GM13977 (cell line): ENCODE data around the gene MAT2B.
A peak's percentile ranks its signal among the peaks of the same experiment; 100 is the strongest.

ENCODE experiments used
- DNase-seq: peaks from one replicate; pipeline ENCODE4 v3.0.0; 2012; ENCODE audit warnings: low spot score
- in situ Hi-C: fragments of 300-500 bp; cut with MboI; formaldehyde crosslinking; loops from one replicate; pipeline ENCODE4 v1.12.0; 2022; ENCODE audit warnings: low sequenced_read_pairs, low pct_unique_long_range_greater_than_20kb, mixed read lengths, inconsistent platforms; ENCODE audit not compliant: unreplicated experiment
- TF ChIP-seq, protein P1 (sequence below): IDR thresholded peaks from 2 replicates; pipeline ENCODE4 v1.5.1; 2012; ENCODE audit warnings: mild to moderate bottlenecking, control low read depth; ENCODE audit not compliant: insufficient read depth; ENCODE audit errors: extremely low read depth, missing control alignments

MAT2B gene

DNA sequence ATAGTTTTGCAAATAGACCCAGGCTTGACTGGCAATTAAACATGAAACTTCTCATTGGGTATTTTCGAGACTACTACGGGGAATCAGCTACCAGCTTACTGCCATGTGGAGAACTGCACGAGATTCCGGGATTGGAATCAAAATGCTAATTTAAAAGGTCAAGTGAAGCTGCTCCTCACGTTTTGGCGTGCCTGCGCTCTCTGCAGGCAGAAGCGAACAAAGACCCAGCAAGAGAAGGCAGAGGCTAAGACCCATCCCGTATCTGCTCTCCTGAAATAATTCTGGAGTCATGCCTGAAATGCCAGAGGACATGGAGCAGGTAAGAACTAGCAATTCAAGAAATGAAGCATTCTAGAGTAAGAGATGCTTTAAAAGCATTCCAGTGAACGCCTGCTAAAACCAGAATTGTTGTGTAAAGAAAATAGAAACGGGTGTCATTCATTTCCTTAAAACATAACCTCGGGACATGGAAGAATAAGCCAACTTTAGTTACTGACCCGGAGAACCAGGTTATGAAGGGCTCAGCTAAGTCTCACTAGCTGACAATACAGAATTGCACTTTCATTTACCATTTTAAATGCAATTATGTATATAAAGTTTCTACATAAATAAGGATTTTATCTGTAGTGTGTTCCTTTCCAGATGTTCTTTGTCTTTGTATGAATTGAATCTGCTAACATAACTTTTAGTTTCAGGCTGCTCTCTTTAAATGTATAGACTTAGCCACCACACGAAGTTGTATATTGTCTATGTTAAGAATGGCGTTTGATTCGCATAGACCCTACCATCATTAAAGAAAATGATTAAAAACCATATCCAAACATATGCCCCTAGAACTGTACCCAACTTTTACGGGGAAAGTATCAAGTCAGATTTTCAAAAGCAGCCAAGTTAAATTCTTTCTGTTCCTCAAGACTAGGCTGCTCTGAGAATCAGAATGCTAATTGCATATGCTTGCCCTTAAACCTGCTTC, 2.0 kb upstream of the MAT2B start:
- TF ChIP-seq, protein P1, sequence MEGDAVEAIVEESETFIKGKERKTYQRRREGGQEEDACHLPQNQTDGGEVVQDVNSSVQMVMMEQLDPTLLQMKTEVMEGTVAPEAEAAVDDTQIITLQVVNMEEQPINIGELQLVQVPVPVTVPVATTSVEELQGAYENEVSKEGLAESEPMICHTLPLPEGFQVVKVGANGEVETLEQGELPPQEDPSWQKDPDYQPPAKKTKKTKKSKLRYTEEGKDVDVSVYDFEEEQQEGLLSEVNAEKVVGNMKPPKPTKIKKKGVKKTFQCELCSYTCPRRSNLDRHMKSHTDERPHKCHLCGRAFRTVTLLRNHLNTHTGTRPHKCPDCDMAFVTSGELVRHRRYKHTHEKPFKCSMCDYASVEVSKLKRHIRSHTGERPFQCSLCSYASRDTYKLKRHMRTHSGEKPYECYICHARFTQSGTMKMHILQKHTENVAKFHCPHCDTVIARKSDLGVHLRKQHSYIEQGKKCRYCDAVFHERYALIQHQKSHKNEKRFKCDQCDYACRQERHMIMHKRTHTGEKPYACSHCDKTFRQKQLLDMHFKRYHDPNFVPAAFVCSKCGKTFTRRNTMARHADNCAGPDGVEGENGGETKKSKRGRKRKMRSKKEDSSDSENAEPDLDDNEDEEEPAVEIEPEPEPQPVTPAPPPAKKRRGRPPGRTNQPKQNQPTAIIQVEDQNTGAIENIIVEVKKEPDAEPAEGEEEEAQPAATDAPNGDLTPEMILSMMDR: peak; percentile 64
- in situ Hi-C loops: no loop called here
- DNase-seq: peak; percentile 43

GRCh38 chr5:163504079-163504931, 1.1 kb upstream of the MAT2B start:
- in situ Hi-C loops: no loop called here
- DNase-seq: peak; percentile 34
- TF ChIP-seq, protein P1: no peak

DNA sequence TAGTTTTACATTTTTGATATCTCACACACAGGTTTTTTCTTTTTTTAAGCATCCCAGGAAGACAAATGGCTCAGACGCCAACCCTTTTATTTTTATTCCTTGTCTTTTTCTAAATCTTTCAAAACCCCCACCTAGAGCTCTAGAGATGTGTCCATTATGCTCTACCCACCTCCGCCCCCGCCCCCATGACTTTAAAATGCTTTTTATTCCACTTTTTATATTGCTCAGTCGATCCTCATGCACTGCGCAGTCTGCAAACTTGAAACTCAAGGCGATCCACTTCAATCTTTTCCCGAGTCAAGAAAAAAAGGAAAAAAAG, 411 bp upstream of the MAT2B start:
- TF ChIP-seq, protein P1: no peak
- in situ Hi-C loops: no loop called here
- DNase-seq: no peak

- TF ChIP-seq, protein P1: no peak
- no peak for DNase-seq
- in situ Hi-C loops: no loop called here
These were observed 657 bp downstream of the MAT2B start for GRCh38 chr5:163506095-163506457.

- peak; percentile 32 for DNase-seq
- TF ChIP-seq, protein P1: no peak
- in situ Hi-C loops: no loop called here
These were observed 1.3 kb downstream of the MAT2B start for GRCh38 chr5:163506726-163507125.

- TF ChIP-seq, protein P1: no peak
These were observed 3.3 kb downstream of the MAT2B start for GRCh38 chr5:163508753-163509152.

More at GRCh38 chr5:163508753-163509152, 3.3 kb downstream of the MAT2B start:
- in situ Hi-C loops: no loop called here
- no peak for DNase-seq
